Endothelial cell of umbilical vein (primary cell): Measurements from ENCODE around the gene NDUFS4. TPM values are rescaled to one million over a fixed set of nuclear protein-coding genes. Genes with fewer than 3 reads are reported as not detected.

Experiments
- BruUV-seq: library from RNA; stranded (reverse); fragments of 400-500 nt; replicated peaks from 2 replicates; lab custom pipeline; 2021; lab: Mats Ljungman, UMichigan
- CTCF ChIA-PET: fragments of 300-600, 350-600 bp; sonication (Branson Sonifier 250); formaldehyde crosslinking; loops from one replicate; lab custom pipeline; 2021; ENCODE audit warnings: antibody characterized with exemption, inconsistent platforms; lab: Charles Lee
- POLR2A ChIA-PET: fragments of 300-600, 350-600 bp; sonication (Branson Sonifier 250); formaldehyde crosslinking; loops from one replicate; lab custom pipeline; 2021; ENCODE audit warnings: antibody characterized with exemption, inconsistent platforms; lab: Charles Lee
- DNase-seq: peaks from one replicate; pipeline ENCODE4 v3.0.0-alpha.2; 2011; ENCODE audit warnings: low read depth, low spot score
- FAIRE-seq: peaks from 2 replicates; lab custom pipeline; 2011; peaks lifted over from hg19 to GRCh38; lab: Jason Lieb, UNC
- H2AFZ ChIP-seq: 2 replicates; pipeline ENCODE4 v1.6.0; 2012; ENCODE audit warnings: low read depth, low read length, control low read depth, inconsistent platforms
- H3K27ac ChIP-seq: 2 replicates; pipeline ENCODE4 v1.5.1; 2011; ENCODE audit warnings: low read depth, mild to moderate bottlenecking, control low read depth, low read length, moderate library complexity; ENCODE audit not compliant: insufficient read depth
- H3K27me3 ChIP-seq, 2 experiments: 2 replicates each; pipeline versions ENCODE4 v1.6.0 to v1.6.1; 2011; ENCODE audit warnings: low read length in 2 of 2, mixed read lengths in 1 of 2; ENCODE audit not compliant: control insufficient read depth in 2 of 2, insufficient read depth in 2 of 2
- H3K36me3 ChIP-seq, 2 experiments: 2 replicates in 1 of 2; 3 replicates in 1 of 2; pipeline ENCODE4 v1.5.1; 2011; ENCODE audit warnings: low read length in 2 of 2, mild to moderate bottlenecking in 1 of 2, moderate library complexity in 1 of 2; ENCODE audit not compliant: control insufficient read depth in 2 of 2, insufficient read depth in 2 of 2; ENCODE audit errors: extremely low read depth in 1 of 2
- H3K4me1 ChIP-seq: 3 replicates; pipeline ENCODE4 v1.5.1; 2011; ENCODE audit warnings: mild to moderate bottlenecking, low read length; ENCODE audit not compliant: control insufficient read depth, insufficient read depth; ENCODE audit errors: extremely low read depth
- H3K4me2 ChIP-seq: 2 replicates; pipeline ENCODE4 v1.6.1; 2011; ENCODE audit warnings: low read length, control low read depth, mixed read lengths; ENCODE audit not compliant: insufficient read depth
- H3K4me3 ChIP-seq, 3 experiments: fragments of 200-600 bp in 1 of 3; sonication (generic), shearing (Covaris generic) in 1 of 3; replicated peaks in 1 of 3; 2 replicates each; pipeline ENCODE4 v1.5.1; 2011 to 2016; ENCODE audit warnings: control low read depth in 3 of 3, low read length in 3 of 3, mild to moderate bottlenecking in 2 of 3, inconsistent platforms in 1 of 3, low read depth in 1 of 3, moderate library complexity in 1 of 3; ENCODE audit not compliant: insufficient read depth in 1 of 3
- H3K79me2 ChIP-seq: 2 replicates; pipeline ENCODE4 v1.6.0; 2012; ENCODE audit warnings: low read length, inconsistent platforms; ENCODE audit not compliant: control insufficient read depth, insufficient read depth
- H3K9ac ChIP-seq: replicated peaks from 2 replicates; pipeline ENCODE3; 2011; ENCODE audit warnings: low read length, control low read depth; ENCODE audit not compliant: insufficient read depth; ENCODE audit errors: extremely low read depth
- H3K9me1 ChIP-seq: replicated peaks from 3 replicates; pipeline ENCODE4 v1.6.0; 2011; ENCODE audit warnings: mild to moderate bottlenecking, low read length; ENCODE audit not compliant: control insufficient read depth, insufficient read depth; ENCODE audit errors: extremely low read depth
- H3K9me3 ChIP-seq: replicated peaks from 2 replicates; pipeline ENCODE4 v1.5.1; 2012; ENCODE audit warnings: low read length, inconsistent platforms; ENCODE audit not compliant: control insufficient read depth, insufficient read depth
- H4K20me1 ChIP-seq: replicated peaks from 2 replicates; pipeline ENCODE3; 2011; ENCODE audit warnings: mild to moderate bottlenecking, low read length; ENCODE audit not compliant: control insufficient read depth, insufficient read depth; ENCODE audit errors: extremely low read depth
- EZH2 ChIP-seq: IDR thresholded peaks from 2 replicates; pipeline ENCODE4 v1.6.1; 2012; ENCODE audit warnings: borderline replicate concordance, low read depth, mild to moderate bottlenecking, moderate library complexity, low read length, inconsistent platforms; ENCODE audit not compliant: severe bottlenecking
- FOS ChIP-seq: IDR thresholded peaks from 2 replicates; pipeline ENCODE4 v1.6.1; 2011; ENCODE audit warnings: mild to moderate bottlenecking, low read length, moderate library complexity, borderline replicate concordance; ENCODE audit not compliant: insufficient read depth
- GATA2 ChIP-seq: IDR thresholded peaks from 2 replicates; pipeline ENCODE4 v1.7.0; 2011; ENCODE audit warnings: low read depth, mild to moderate bottlenecking, moderate library complexity, mixed read lengths, low read length; ENCODE audit not compliant: insufficient read length, insufficient read depth
- JUN ChIP-seq: IDR thresholded peaks from 2 replicates; pipeline ENCODE4 v1.6.1; 2011; ENCODE audit warnings: borderline replicate concordance, low read depth; ENCODE audit not compliant: insufficient read length, insufficient read depth
- MYC ChIP-seq: IDR thresholded peaks from one replicate; pipeline ENCODE4 v1.6.1; 2011; ENCODE audit warnings: mild to moderate bottlenecking, low read depth, low read length
- POLR2A ChIP-seq: IDR thresholded peaks from 2 replicates; pipeline ENCODE4 v1.6.1; 2012; ENCODE audit warnings: low read depth, mild to moderate bottlenecking, control low read depth, low read length
- POLR2AphosphoS5 ChIP-seq: IDR thresholded peaks from 2 replicates; pipeline ENCODE4 v1.6.1; 2012; ENCODE audit warnings: low read depth, mild to moderate bottlenecking, control low read depth, low read length, moderate library complexity; ENCODE audit not compliant: insufficient read depth
- dilution Hi-C: fragments of 300-500 bp; cut with MboI; formaldehyde crosslinking; loops from one replicate; pipeline ENCODE4 v1.15.0; 2019; ENCODE audit warnings: low sequenced_read_pairs; ENCODE audit not compliant: extremely low pct_ligation_motif_present
- intact Hi-C: fragments of 100-400 bp; cut with micrococcal nuclease; formaldehyde crosslinking; loops from one replicate; pipeline ENCODE4 v1.10.0; 2022
- polyA plus RNA-seq, 4 experiments: library from polyadenylated mRNA; depleted of rRNA in 3 of 4; stranded (reverse) in 3 of 4; unstranded in 1 of 4; fragments of >200 nt; gene quantifications; 2 replicates each; pipeline versions ENCODE4 v1.2.1 to v1.2.3, GENCODE V29; 2011 to 2012; ENCODE audit warnings: missing spikeins in 1 of 4
- total RNA-seq: library from RNA; stranded (reverse); gene quantifications from 2 replicates; pipeline ENCODE4 v1.2.3, GENCODE V29; 2021
- TF ChIP-seq, protein P1 (sequence below): IDR thresholded peaks from 2 replicates; pipeline ENCODE4 v1.6.1; 2011; ENCODE audit not compliant: insufficient read depth, insufficient read length
- TF ChIP-seq, protein P2 (sequence below), 2 donors: IDR thresholded peaks; 1 replicate in 1 of 2; 2 replicates in 1 of 2; pipeline ENCODE4 v1.5.1; 2011; ENCODE audit warnings: low read length in 2 of 2, mild to moderate bottlenecking in 2 of 2, moderate library complexity in 2 of 2, control low read depth in 1 of 2, inconsistent platforms in 1 of 2, low read depth in 1 of 2; ENCODE audit not compliant: insufficient read depth in 1 of 2; ENCODE audit errors: extremely low read depth in 1 of 2

The NDUFS4 gene
- total and polyA plus RNA-seq, 2 donors (not counting 3 experiments of a cell fraction or from before 2014, with no cell fraction given) = 70.4 to 76.2 TPM

GRCh38 chr5:53667621-53668020 lies 107.2 kb downstream of the NDUFS4 start:
- no peak for FAIRE-seq
- TF ChIP-seq, protein P1, sequence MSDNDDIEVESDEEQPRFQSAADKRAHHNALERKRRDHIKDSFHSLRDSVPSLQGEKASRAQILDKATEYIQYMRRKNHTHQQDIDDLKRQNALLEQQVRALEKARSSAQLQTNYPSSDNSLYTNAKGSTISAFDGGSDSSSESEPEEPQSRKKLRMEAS = no peak
- TF ChIP-seq EZH2 = no peak
- no peak for TF ChIP-seq MYC
- TF ChIP-seq, protein P2, sequence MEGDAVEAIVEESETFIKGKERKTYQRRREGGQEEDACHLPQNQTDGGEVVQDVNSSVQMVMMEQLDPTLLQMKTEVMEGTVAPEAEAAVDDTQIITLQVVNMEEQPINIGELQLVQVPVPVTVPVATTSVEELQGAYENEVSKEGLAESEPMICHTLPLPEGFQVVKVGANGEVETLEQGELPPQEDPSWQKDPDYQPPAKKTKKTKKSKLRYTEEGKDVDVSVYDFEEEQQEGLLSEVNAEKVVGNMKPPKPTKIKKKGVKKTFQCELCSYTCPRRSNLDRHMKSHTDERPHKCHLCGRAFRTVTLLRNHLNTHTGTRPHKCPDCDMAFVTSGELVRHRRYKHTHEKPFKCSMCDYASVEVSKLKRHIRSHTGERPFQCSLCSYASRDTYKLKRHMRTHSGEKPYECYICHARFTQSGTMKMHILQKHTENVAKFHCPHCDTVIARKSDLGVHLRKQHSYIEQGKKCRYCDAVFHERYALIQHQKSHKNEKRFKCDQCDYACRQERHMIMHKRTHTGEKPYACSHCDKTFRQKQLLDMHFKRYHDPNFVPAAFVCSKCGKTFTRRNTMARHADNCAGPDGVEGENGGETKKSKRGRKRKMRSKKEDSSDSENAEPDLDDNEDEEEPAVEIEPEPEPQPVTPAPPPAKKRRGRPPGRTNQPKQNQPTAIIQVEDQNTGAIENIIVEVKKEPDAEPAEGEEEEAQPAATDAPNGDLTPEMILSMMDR (IDR thresholded peaks at IDR 0.05; ENCODE audit: extremely low read depth in 1 of 2, insufficient read depth in 1 of 2, low read depth in 1 of 2, low read length in 2 of 2) = no peak
- TF ChIP-seq POLR2A = no peak
- no peak for TF ChIP-seq JUN
- no peak for TF ChIP-seq FOS
- TF ChIP-seq GATA2 = no peak
- no peak for TF ChIP-seq POLR2AphosphoS5
- dilution Hi-C loops = no loop called here

More at GRCh38 chr5:53667621-53668020, 107.2 kb downstream of the NDUFS4 start:
- no peaks in the 10 kb centered on the region for H3K36me3 ChIP-seq
- H3K9me1 ChIP-seq = no peaks in the 10 kb centered on the region
- H3K9ac ChIP-seq = no peak overlapping the region
- BruUV-seq = no TSS peak
- intact Hi-C loops = no loop called here
- no peak overlapping the region for H3K27ac ChIP-seq
- POLR2A ChIA-PET = no interaction called here
- H3K9me3 ChIP-seq = no peaks in the 10 kb centered on the region
- no peaks in the 10 kb centered on the region for H3K4me1 ChIP-seq
- no peaks in the 10 kb centered on the region for H3K27me3 ChIP-seq
- H2AFZ ChIP-seq = no peak overlapping the region
- DNase-seq = no peak
- H4K20me1 ChIP-seq = no peaks in the 10 kb centered on the region
- H3K79me2 ChIP-seq = no peaks in the 10 kb centered on the region
- H3K4me3 ChIP-seq = no peak overlapping the region
- CTCF ChIA-PET = no interaction called here
- no peak overlapping the region for H3K4me2 ChIP-seq
